IPS-20b (cell line): ENCODE measurements around the gene TSPEAR.

Source experiments
- H3K27ac ChIP-seq: one replicate; pipeline ENCODE4 v1.5.1; 2013; ENCODE audit warnings: low read length
- H3K27me3 ChIP-seq: 2 replicates; pipeline ENCODE4 v1.6.1; 2013; ENCODE audit warnings: mild to moderate bottlenecking, low read length, inconsistent platforms; ENCODE audit not compliant: insufficient read depth
- H3K36me3 ChIP-seq: 2 replicates; pipeline ENCODE4 v1.6.1; 2013; ENCODE audit warnings: low read depth, mild to moderate bottlenecking, inconsistent platforms, low read length, moderate library complexity; ENCODE audit not compliant: insufficient read depth
- H3K4me1 ChIP-seq: 2 replicates; pipeline ENCODE4 v1.6.1; 2013; ENCODE audit warnings: mild to moderate bottlenecking, control low read depth, inconsistent platforms, low read length, moderate library complexity; ENCODE audit not compliant: insufficient read depth
- H3K4me3 ChIP-seq: 2 replicates; pipeline ENCODE4 v1.5.1; 2013; ENCODE audit warnings: mild to moderate bottlenecking, low read length, inconsistent platforms
- H3K9ac ChIP-seq: 2 replicates; pipeline ENCODE4 v1.6.1; 2013; ENCODE audit warnings: low read depth, mild to moderate bottlenecking, inconsistent platforms, low read length, moderate library complexity
- H3K9me3 ChIP-seq: 2 replicates; pipeline ENCODE4 v1.6.1; 2013; ENCODE audit warnings: mild to moderate bottlenecking, low read depth, low read length, inconsistent platforms; ENCODE audit not compliant: insufficient read depth

Gene TSPEAR

GRCh38 chr21:44461005-44461404 lies 250.4 kb downstream of the TSPEAR start:
- H3K9me3 ChIP-seq: no peaks in the 10 kb centered on the region
- no peaks in the 10 kb centered on the region for H3K36me3 ChIP-seq
- no peak overlapping the region for H3K9ac ChIP-seq
- H3K27ac ChIP-seq: no peak overlapping the region
- H3K4me3 ChIP-seq: no peak overlapping the region
- no peaks in the 10 kb centered on the region for H3K4me1 ChIP-seq
- H3K27me3 ChIP-seq: peaks cover 6% of the 10 kb centered on the region

DNA sequence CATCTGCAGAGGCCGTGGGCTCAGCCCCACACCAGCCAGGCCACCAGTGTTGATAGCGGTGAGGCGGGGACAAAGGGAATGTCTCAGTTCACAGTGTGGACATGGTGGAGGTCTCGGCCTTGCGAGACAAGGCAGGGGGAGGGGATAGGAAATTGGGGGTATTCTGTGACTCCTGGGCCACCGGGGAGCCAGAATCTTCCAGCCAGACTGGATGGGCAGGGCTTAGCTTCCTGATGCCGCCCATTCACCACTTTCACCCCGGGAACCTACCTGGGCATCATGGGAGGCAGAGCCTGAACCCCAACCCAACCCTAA lies 251.0 kb downstream of the TSPEAR start:
- no peaks in the 10 kb centered on the region for H3K9me3 ChIP-seq
- H3K4me1 ChIP-seq: no peaks in the 10 kb centered on the region
- H3K36me3 ChIP-seq: no peaks in the 10 kb centered on the region
- H3K27me3 ChIP-seq: peaks cover 7% of the 10 kb centered on the region
- H3K4me3 ChIP-seq: no peak overlapping the region
- H3K27ac ChIP-seq: no peak overlapping the region
- no peak overlapping the region for H3K9ac ChIP-seq

- H3K4me1 ChIP-seq: no peaks in the 10 kb centered on the region
- no peak overlapping the region for H3K9ac ChIP-seq
- H3K36me3 ChIP-seq: no peaks in the 10 kb centered on the region
- H3K4me3 ChIP-seq: no peak overlapping the region
- H3K27me3 ChIP-seq: peaks cover 7% of the 10 kb centered on the region
- no peak overlapping the region for H3K27ac ChIP-seq
- no peaks in the 10 kb centered on the region for H3K9me3 ChIP-seq
Observed at GRCh38 chr21:44459712-44460440, 251.5 kb downstream of the TSPEAR start.

DNA sequence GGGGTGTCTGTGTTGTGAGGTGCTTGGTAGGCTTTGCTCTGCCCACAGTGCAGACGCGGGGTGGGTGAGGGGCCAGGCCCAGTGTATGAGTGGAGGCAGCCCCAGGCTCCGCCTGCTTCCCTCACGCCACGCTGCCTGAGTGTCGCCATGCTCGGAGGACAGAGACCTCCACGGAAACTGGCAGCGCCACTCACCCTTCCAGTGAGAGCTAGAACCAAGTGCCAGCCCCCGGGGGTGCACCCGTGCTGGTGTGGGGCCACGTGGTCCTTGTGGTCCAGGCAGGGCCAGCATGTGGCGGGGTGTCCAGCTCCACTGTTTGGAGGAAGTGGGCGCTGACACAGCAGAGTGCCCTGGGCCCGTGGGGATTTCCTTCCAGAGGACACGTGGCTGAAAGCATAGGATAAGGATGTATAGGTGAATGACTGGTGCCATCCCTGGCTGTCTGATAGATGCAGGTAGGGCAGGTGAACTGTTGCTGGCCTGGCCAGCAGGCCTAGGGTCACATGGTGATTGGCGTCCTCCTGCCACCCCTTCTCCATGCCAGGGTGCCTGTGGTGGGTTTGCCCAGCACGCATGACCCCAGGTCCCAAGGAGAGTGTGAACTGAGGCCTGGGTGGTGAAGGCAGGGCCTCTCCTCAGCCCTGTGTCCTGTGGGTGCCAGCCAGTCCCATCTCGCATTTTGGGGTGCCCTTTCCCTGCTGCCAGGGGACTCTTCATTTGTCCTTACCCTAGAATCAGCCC lies 252.2 kb downstream of the TSPEAR start:
- Histone ChIP-seq H3K27me3 (peaks cover 10% of the 10 kb centered on the region), H3K27ac (no peak overlapping the region), H3K9ac (no peak overlapping the region), H3K4me1 (no peaks in the 10 kb centered on the region), H3K36me3 (no peaks in the 10 kb centered on the region), H3K9me3 (no peaks in the 10 kb centered on the region), H3K4me3 (no peak overlapping the region)

GRCh38 chr21:44456915-44457736 lies 254.2 kb downstream of the TSPEAR start:
- H3K4me3 ChIP-seq: no peak overlapping the region
- no peak overlapping the region for H3K27ac ChIP-seq
- H3K36me3 ChIP-seq: no peaks in the 10 kb centered on the region
- no peak overlapping the region for H3K9ac ChIP-seq
- H3K4me1 ChIP-seq: no peaks in the 10 kb centered on the region
- no peaks in the 10 kb centered on the region for H3K9me3 ChIP-seq
- H3K27me3 ChIP-seq: peaks cover 15% of the 10 kb centered on the region

DNA sequence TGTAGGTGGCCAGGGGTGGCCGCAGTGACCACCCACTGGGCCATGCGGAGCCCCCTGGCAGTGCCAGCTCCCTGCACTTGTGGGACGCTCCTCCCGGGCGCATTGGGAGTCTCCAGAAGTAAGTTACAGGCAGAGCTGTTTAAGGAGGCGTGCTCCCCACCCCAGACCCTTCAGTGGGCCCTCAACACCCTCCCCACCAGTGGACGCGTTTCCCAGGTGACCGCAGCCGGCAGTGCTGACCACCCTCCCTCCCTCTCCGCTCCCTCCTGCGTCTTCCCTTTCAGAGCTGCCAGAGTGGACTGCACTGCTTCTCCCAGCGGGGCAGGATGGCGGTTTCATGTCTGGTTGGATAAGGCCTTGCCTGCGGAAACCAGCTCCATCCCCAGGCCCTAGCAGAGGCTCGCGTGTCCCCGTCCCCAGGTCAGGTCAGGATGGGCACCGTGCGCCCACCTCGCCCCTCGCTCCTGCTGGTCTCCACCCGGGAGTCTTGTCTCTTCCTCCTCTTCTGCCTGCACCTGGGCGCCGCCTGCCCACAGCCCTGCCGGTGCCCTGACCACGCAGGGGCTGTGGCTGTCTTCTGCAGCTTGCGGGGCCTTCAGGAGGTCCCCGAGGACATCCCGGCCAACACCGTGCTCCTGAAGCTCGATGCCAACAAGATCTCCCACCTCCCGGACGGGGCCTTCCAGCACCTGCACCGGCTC lies 255.0 kb downstream of the TSPEAR start:
- no peaks in the 10 kb centered on the region for H3K9me3 ChIP-seq
- H3K36me3 ChIP-seq: no peaks in the 10 kb centered on the region
- no peaks in the 10 kb centered on the region for H3K4me1 ChIP-seq
- no peak overlapping the region for H3K27ac ChIP-seq
- H3K27me3 ChIP-seq: peaks cover 15% of the 10 kb centered on the region
- H3K4me3 ChIP-seq: peak overlapping the region; percentile 66; the same call in 1 of the 2 replicates
- no peak overlapping the region for H3K9ac ChIP-seq

- H3K36me3 ChIP-seq: no peaks in the 10 kb centered on the region
- no peak overlapping the region for H3K9ac ChIP-seq
- H3K4me3 ChIP-seq: peak overlapping the region; percentile 66; the same call in 1 of the 2 replicates
- H3K4me1 ChIP-seq: no peaks in the 10 kb centered on the region
- H3K27ac ChIP-seq: no peak overlapping the region
- no peaks in the 10 kb centered on the region for H3K9me3 ChIP-seq
- H3K27me3 ChIP-seq: peaks cover 15% of the 10 kb centered on the region
Observed at GRCh38 chr21:44455524-44456213, 255.7 kb downstream of the TSPEAR start.

GRCh38 chr21:44454747-44455523 lies 256.4 kb downstream of the TSPEAR start, which contains the start of gene LRRC3:
TSS of gene LRRC3 (plus strand) at chr21:44455510. CDS start at chr21:44456645, 1,135 bp downstream.
- Histone ChIP-seq H3K9me3 (no peaks in the 10 kb centered on the region), H3K4me3 (peak within 1 kb of the TSS; percentile 71), H3K4me1 (no peaks in the 10 kb centered on the region), H3K36me3 (no peaks in the 10 kb centered on the region), H3K27me3 (peaks cover 15% of the 10 kb centered on the region), H3K27ac (no peak within 1 kb of the TSS), H3K9ac (no peak within 1 kb of the TSS)

GRCh38 chr21:44454058-44454457 lies 257.3 kb downstream of the TSPEAR start:
- Histone ChIP-seq H3K27me3 (peaks cover 15% of the 10 kb centered on the region), H3K4me1 (no peaks in the 10 kb centered on the region), H3K9me3 (no peaks in the 10 kb centered on the region), H3K9ac (no peak overlapping the region), H3K4me3 (no peak overlapping the region), H3K27ac (no peak overlapping the region), H3K36me3 (no peaks in the 10 kb centered on the region)

DNA sequence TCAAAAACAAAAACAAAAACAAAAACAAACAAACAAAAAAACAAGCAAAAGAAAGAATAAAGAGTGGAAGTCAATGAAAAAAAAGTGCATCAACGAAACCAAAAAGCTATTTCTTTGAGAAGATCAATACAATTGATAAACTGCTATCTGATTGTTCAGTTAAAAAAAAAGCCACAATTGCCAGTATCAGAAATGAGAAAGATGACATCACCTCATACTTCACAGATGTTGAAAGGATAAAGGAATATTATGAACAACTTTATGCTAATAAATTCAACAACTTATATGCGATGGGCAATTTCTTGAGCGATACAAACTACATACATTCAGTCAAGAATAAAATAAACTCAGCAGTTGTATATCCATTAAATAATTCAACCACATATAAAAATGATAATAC lies 258.3 kb downstream of the TSPEAR start:
- H3K27me3 ChIP-seq: peaks cover 15% of the 10 kb centered on the region

More for the DNA sequence above, 258.3 kb downstream of the TSPEAR start:
- Histone ChIP-seq H3K36me3 (no peaks in the 10 kb centered on the region), H3K4me3 (no peak overlapping the region), H3K9me3 (no peaks in the 10 kb centered on the region), H3K9ac (no peak overlapping the region), H3K4me1 (no peaks in the 10 kb centered on the region), H3K27ac (no peak overlapping the region)
